ENCODE results near the gene MTMR3. TPM values are rescaled to one million over a fixed set of nuclear protein-coding genes. Genes with fewer than 3 reads are reported as not detected.

Gene MTMR3
- total RNA-seq, 1 donor from 2014 or later = 35.4 TPM

DNA sequence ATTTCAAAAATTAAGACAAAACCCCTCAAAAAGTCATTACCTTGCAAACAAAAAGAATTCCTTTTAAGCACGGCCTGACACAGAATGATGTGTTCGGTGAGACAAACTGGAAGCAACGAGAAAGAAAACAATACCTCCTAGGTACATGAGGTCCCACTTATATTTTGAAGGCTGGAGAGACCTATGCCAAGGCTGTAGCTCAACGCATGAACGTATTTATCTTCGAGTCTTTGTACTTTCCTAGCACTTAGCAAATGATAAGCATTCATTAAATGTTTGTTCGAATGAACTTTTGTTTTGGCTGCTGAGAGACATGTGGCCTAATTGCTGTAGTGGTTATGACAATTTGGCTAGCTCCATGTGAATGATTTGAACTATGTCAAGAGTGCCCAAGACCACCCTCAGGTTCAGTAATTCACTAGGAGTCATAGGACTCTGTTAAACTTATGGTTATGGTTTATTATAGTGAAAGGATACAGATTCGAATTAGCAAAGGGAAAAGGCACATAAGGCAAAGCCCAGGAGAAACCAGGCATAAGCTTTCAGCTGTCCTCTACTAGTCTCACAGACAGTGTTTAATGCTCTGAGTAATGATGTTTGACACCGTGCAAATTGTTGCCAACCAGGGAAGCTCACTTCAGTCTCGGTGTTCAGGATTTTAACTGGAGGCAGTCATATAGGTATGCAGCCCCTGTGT is 171.2 kb downstream of the MTMR3 start:
- Histone ChIP-seq H3K36me3 (no peaks in the 10 kb centered on the region), H3K27me3 (no peaks in the 10 kb centered on the region), H3K9me3 (ENCODE audit: low read depth) (peaks cover 3% of the 10 kb centered on the region), H3K4me3 (no peak overlapping the region), H3K9ac (no peak overlapping the region), H3K4me1 (no peaks in the 10 kb centered on the region), H4K20me1 (ENCODE audit: low read depth) (no peaks in the 10 kb centered on the region), H3K4me2 (no peak overlapping the region), H3K27ac (no peak overlapping the region), H2AFZ (replicated peaks) (no peak overlapping the region), H3K79me2 (ENCODE audit: low read depth) (no peaks in the 10 kb centered on the region), H3F3A (ENCODE audit: low read depth) (no peaks in the 10 kb centered on the region)
- Mint-ChIP-seq H3K4me1 (peaks cover 7% of the 10 kb centered on the region), H3K27me3 (ENCODE audit: insufficient read depth, low read depth) (peaks cover 6% of the 10 kb centered on the region), H3K9me3 (peaks cover 14% of the 10 kb centered on the region), H3K4me3 (no peak overlapping the region), H3K36me3 (no peaks in the 10 kb centered on the region), H3K27ac (no peak overlapping the region)
- no peak for DNase-seq (ENCODE audit: low spot score)
- TF ChIP-seq EZH2phosphoT487 (IDR thresholded peaks at IDR 0.05) (no peak), EZH2 (IDR thresholded peaks at IDR 0.05) (no peak)
- TF ChIP-seq, protein P1, sequence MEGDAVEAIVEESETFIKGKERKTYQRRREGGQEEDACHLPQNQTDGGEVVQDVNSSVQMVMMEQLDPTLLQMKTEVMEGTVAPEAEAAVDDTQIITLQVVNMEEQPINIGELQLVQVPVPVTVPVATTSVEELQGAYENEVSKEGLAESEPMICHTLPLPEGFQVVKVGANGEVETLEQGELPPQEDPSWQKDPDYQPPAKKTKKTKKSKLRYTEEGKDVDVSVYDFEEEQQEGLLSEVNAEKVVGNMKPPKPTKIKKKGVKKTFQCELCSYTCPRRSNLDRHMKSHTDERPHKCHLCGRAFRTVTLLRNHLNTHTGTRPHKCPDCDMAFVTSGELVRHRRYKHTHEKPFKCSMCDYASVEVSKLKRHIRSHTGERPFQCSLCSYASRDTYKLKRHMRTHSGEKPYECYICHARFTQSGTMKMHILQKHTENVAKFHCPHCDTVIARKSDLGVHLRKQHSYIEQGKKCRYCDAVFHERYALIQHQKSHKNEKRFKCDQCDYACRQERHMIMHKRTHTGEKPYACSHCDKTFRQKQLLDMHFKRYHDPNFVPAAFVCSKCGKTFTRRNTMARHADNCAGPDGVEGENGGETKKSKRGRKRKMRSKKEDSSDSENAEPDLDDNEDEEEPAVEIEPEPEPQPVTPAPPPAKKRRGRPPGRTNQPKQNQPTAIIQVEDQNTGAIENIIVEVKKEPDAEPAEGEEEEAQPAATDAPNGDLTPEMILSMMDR (IDR thresholded peaks at IDR 0.05) = no peak

DNA sequence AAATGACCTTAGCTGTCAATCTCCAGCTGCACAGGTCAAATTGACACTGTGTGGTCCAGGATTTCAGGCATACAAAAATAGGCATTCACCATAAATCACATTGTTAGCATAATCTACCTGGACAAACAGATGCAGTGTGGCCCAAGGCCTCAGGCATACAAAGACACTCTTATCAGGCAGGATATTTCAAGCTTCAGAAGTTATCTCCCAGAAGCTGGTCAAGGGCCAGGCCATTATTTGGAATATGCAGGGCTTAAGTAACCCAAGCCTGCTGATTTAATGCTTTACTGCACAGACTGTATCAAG is 171.7 kb downstream of the MTMR3 start:
- Histone ChIP-seq H3F3A (ENCODE audit: low read depth) (no peaks in the 10 kb centered on the region), H3K4me3 (no peak overlapping the region), H3K9me3 (ENCODE audit: low read depth) (peaks cover 5% of the 10 kb centered on the region), H3K27me3 (no peaks in the 10 kb centered on the region), H3K27ac (no peak overlapping the region), H3K9ac (no peak overlapping the region), H3K79me2 (ENCODE audit: low read depth) (no peaks in the 10 kb centered on the region), H3K36me3 (no peaks in the 10 kb centered on the region), H4K20me1 (ENCODE audit: low read depth) (no peaks in the 10 kb centered on the region), H2AFZ (replicated peaks) (no peak overlapping the region), H3K4me2 (no peak overlapping the region), H3K4me1 (no peaks in the 10 kb centered on the region)
- Mint-ChIP-seq H3K4me1 (peaks cover 7% of the 10 kb centered on the region), H3K9me3 (peaks cover 17% of the 10 kb centered on the region), H3K27me3 (ENCODE audit: insufficient read depth, low read depth) (peaks cover 3% of the 10 kb centered on the region), H3K36me3 (peaks cover 2% of the 10 kb centered on the region), H3K4me3 (no peak overlapping the region), H3K27ac (no peak overlapping the region)
- DNase-seq (ENCODE audit: low spot score) = no peak
- TF ChIP-seq EZH2phosphoT487 (IDR thresholded peaks at IDR 0.05) (no peak), EZH2 (IDR thresholded peaks at IDR 0.05) (no peak)
- TF ChIP-seq, protein P1 (IDR thresholded peaks at IDR 0.05) = no peak

DNA sequence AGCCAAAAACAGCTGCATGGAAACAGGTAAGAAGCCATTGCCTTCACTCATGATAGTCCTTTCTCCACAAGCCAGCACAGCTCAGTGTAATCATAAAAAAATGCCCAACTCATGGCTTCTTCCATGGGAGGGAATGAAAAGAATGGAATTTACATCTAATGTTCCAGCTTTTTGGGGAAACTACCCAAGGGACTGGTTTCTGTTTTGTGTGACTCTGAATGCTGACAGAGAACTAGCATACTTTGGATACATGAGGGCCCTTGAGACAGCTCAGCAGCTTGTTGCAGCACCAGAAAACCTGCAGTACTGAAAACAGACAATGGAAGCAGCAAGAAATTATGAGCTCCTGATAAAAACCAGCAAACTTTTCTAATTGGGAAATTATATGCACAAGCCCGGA is 173.0 kb downstream of the MTMR3 start:
- Histone ChIP-seq H3K36me3 (no peaks in the 10 kb centered on the region), H3K9ac (no peak overlapping the region), H3K9me3 (ENCODE audit: low read depth) (peaks cover 5% of the 10 kb centered on the region), H3K27me3 (no peaks in the 10 kb centered on the region), H3K4me1 (no peaks in the 10 kb centered on the region), H3K79me2 (ENCODE audit: low read depth) (no peaks in the 10 kb centered on the region), H3K4me2 (no peak overlapping the region), H3K4me3 (no peak overlapping the region), H3K27ac (no peak overlapping the region), H3F3A (ENCODE audit: low read depth) (no peaks in the 10 kb centered on the region), H4K20me1 (ENCODE audit: low read depth) (no peaks in the 10 kb centered on the region), H2AFZ (replicated peaks) (no peak overlapping the region)
- no peak overlapping the region for H3K27ac Mint-ChIP-seq
- H3K27me3 Mint-ChIP-seq (ENCODE audit: insufficient read depth, low read depth) = peaks cover 2% of the 10 kb centered on the region
- no peak for TF ChIP-seq EZH2 (IDR thresholded peaks at IDR 0.05)
- TF ChIP-seq EZH2phosphoT487 (IDR thresholded peaks at IDR 0.05) = no peak
- TF ChIP-seq, protein P1 (IDR thresholded peaks at IDR 0.05) = no peak
- H3K4me3 Mint-ChIP-seq = no peak overlapping the region
- DNase-seq (ENCODE audit: low spot score) = no peak
- H3K36me3 Mint-ChIP-seq = peaks cover 2% of the 10 kb centered on the region
- peaks cover 17% of the 10 kb centered on the region for H3K9me3 Mint-ChIP-seq
- H3K4me1 Mint-ChIP-seq = peaks cover 7% of the 10 kb centered on the region

All from neural progenitor cell (in vitro differentiated cells).